Medulla oblongata (tissue), 1 donor: ENCODE data around the gene SALL4.
"Not testable (repeated sequence)": the region's sequence is repeated elsewhere in the genome, so short reads cannot be mapped to it uniquely, and the experiment has no call there.

Experiments used
- DNase-seq: peaks from one replicate; pipeline ENCODE4 v3.0.0-alpha.2; 2015; ENCODE audit errors: extremely low spot score

Gene SALL4

DNA sequence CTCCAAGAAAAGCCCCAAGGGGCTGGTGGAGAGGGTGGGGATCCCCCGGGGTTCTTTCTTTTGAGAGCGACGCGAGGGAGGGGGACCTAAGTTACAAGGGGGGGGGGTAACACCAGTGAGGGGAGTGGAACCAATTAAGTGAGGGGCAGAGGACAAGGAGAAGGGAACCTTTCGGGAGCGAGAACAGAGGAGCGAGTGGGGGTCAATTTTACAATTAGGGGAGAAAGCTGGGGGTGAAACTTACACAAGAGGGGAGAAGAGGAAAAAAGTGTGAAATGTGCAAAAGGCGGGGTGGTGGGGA, 548 bp downstream of the SALL4 start:
- no peak for DNase-seq

- DNase-seq: no peak
Measured at GRCh38 chr20:51801122-51801822, 1.0 kb downstream of the SALL4 start.

DNA sequence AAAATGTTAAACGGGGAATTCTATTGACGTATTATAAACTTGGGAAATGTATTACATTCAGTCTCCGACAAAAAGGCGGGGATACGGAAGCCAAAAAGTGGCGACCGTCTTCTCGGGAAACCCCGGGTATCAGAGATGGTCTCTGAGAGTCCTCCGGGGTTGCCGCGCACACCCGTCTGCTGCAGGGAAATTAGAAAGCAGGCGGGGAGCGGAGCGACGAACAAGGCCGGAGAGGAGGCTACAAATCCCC, 1.5 kb downstream of the SALL4 start:
- no peak for DNase-seq

DNA sequence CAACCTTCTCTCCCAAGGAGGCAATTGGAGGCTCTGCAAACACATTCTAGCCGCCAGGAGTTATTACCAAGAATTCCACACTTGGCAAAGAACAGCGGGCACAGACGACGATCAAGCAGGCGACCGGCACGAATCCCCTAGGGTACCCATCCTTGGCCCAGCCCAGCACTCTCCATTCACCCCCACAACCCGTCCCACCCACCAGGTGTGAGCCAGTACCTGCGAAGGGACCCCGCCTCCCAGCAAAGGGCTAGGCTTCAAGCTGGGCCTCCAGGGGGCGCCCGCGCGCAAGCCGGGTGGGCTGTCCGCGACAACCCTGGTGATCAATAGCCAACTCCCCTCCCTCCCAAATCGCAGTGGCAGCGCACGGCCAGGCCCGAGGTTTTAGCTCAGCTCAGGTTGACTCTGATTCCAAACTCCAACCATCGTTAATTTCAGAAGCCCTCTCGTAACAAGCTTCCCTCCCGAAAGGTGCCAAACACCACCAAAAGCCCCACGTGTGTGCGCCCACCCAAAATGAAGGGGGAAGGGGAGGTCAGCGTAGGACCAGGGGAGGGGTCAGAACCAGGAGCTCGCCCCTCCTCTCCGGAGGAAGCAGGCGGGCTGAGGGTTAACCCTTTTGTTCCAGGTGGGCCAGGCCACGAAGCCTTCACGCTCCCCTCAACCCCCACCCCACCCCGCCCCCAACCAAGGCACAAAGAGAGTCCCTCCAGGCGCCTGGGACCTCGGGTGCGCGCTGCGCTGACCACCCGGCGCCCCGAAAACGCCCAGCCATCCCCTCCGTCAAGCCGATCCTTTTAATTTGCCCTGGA, 2.1 kb downstream of the SALL4 start:
- peak; percentile 40 for DNase-seq

- peak; percentile 31 for DNase-seq
Measured at GRCh38 chr20:51799401-51799860, 2.9 kb downstream of the SALL4 start.

DNA sequence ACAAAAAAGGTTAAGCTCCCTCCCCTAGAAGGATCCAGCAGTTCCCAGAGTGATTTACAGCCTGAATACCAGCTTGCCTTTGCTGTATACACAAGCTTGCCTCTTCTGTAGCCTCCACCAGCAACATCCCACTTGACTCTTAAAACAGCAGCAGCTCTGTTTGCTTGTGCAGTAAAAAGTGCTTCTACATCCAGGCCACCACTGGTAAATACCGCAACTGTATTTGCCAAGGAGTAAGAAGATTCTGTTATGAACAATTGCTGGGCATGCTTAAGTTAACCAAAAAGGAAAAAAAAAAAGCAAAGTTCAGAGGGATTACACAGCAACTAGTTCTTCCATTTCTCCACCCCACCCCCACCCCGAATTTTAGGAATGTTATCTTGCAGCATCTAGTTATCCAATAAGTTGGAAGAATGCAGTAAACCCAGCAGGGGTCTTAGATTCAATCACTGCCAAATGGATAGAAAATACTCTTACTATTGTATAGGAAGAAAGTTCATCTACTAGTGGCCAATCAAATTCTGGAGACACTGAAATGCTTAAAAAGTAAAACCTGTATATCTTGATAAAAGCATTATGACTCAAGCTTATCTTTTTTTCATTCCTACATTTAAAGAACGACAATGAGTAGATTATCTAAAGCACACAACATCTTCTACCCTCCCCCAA, 4.8 kb downstream of the SALL4 start:
- peak; percentile 46 for DNase-seq

DNA sequence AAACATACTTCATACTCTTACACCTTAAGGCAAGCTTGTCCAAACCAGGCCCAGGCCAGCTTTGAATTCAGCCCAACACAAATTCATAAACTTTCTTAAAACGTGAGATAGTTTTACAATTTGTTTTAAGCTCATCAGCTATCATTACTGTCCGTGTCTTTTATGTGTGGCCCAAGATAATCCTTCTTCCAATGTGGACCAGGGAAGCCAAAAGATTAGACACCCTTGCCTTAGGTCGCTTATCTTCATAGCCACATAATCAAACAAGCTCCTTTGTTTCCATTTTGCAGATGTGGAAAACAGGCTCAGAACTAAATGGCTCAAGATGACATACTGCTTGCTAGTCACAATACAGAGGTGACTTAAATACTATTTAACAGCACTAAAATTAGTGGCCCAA, 6.0 kb downstream of the SALL4 start:
- no peak for DNase-seq

- no peak for DNase-seq
Measured at GRCh38 chr20:51792960-51793359, 9.4 kb downstream of the SALL4 start.

DNA sequence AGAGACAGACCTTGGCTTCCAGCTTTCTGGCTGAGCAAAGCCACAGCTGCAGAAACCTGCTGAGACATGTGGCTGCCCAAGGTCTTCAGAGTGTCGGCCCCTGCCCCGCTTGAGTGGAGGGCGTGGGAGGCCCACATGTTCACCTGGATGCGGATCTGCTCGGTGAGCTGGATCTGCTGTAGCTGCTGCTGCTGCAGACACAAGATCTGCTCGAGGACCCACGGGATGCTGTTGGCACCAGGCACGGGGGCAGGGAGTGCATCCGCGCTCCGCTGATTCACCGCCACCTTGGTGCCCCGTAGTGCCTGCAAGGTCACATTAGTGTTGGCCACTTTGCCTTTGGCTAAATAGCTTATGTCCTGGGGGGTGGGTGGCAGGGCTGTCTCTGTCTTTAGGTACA, 10.7 kb downstream of the SALL4 start:
- no peak for DNase-seq

- no peak for DNase-seq
Measured at GRCh38 chr20:51790256-51790655, 12.1 kb downstream of the SALL4 start.

- no peak for DNase-seq
Measured at GRCh38 chr20:51789434-51789833, 12.9 kb downstream of the SALL4 start.

DNA sequence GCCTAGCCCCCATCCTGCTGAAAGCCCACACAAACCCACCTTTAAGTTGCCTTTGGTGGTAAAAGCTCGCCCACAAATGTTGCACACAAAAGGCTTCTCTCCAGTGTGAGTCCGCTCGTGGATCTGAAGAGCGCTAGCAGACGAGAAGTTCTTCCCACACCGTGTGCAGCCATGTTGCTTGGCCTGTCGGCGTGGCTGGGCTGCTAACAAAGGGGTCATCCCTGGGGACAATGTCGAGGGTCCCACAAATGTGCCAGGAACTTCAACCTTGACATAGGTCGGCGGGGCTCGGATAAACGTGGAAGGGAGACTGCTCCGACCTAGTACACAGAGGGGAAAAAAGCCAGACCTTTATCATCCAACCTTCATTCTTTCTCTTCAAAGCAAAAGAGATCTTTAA, 13.5 kb downstream of the SALL4 start:
- DNase-seq: no peak

DNA sequence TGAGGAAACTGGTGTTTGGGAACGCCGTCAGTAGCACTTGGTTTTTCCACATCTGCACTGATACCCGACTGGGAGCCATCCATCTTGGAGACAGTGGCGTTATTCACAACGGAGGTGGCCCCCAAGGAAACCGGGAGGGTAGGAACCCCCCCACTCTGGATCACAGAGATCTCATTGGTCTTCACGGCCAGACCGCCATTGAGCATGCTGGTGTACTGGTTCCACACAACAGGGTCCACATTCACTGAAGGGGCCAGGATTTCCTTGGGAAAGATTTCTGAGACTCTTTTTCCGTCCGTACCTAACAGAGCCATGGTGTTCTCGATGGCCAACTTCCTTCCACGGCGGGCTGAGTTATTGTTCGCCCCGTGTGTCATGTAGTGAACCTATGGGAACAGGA, 18.0 kb downstream of the SALL4 start:
- no peak for DNase-seq

GRCh38 chr20:51778229-51778759, 24.0 kb downstream of the SALL4 start:
- DNase-seq: not testable (repeated sequence)

GRCh38 chr20:51775241-51775640, 27.1 kb downstream of the SALL4 start:
- DNase-seq: no peak

- no peak for DNase-seq
Measured at GRCh38 chr20:51772236-51772635, 30.1 kb downstream of the SALL4 start.

GRCh38 chr20:51769976-51770615, 32.2 kb downstream of the SALL4 start:
- DNase-seq: no peak

DNA sequence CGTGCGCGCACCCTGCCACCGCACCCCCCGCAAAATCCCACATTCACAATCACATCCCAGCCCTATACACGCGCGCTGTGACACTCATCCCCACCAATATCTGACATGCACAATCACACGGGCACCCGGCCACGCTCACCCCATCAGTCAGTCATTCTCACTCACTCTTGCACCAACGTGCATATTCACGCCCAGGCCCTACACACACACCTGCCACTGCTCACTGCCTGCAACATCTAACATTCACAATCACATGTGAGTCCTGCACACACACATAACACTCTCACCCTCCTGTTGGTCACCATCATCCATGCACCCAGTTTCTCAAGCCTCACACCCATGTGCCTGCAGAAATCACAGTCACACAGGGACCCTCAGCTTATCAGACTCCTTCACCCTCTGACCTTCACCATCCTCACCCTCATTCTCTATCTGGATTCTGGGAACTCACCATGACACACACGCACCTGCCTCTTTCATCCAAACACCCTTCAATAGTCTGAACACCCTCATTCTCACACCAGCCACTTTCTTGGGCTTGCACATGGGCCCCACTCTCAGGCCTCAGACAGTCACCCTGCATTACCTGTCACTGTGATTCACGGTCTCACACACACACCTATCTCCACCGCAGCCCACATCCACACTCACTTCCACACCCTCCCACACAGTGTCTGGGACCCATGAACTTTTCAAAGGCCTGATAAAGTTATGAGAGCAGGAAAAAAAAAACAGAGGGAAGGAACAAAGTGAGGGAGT, 33.4 kb downstream of the SALL4 start:
- DNase-seq: no peak

DNA sequence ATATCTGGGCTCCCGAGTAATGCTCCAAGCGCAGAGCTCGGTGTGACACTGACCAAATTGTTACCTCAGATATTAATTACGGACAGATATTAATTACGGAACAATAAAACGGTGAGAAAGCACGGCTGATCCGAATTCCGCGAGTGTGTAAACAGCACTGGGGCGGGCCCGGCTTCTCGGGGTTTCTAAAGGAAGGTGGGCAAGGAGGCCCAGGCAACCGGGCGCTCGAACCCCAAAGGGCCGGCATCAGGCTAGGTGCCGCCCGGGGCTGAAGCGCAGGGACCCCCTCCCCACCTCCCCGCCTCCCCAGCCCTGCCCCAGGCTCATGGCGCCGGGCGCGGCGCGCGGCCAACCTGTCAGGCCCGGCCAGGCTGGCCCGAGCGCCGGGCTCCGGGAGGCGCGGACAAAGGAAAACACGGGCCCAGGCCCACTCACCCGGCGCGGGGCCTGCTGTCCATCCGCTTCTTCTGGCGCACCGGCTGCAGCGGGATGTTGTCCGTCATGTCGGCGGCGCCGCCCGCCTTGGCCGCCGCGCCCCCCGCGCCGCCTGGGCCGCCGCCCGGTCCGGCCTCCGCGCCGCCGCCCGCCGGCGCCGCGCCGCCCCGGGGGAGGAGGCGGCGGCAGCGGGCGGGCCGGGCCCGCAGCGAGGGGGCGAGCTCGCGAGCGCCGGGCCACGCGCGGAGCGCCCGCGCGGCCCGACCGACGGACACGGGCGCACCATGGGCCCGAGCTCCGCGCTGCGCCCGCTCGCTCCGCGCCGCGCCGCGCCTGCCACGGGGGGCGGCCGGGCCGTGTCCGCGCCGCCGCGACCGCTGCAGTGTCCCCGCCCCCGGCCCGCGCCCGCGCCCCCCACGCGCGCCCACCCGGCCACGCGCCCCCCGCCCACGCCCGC, 34.2 kb downstream of the SALL4 start, which contains the start of gene ATP9A:
Gene ATP9A (minus strand): TSS at position 524 of the 892 bp plus-strand sequence. CDS start 21 bp downstream, at position 503.
- no peak for DNase-seq
